ENCODE results near the gene CFAP61. TPM values are rescaled to one million over a fixed set of nuclear protein-coding genes. Genes with fewer than 3 reads are reported as not detected.
"Not testable (repeated sequence)": the region's sequence is repeated elsewhere in the genome, so short reads cannot be mapped to it uniquely, and the experiment has no call there.

The CFAP61 gene
- polyA plus RNA-seq (ENCODE audit: insufficient read length): 6.1 TPM

- peak; percentile 95 for DNase-seq (ENCODE audit: low read depth)
These were observed at the start of gene CFAP61, which contains the start of gene CRNKL1 for GRCh38 chr20:20052074-20052970. CFAP61 (plus strand) TSS chr20:20052532; CDS start chr20:20056654, 4,122 bp downstream. CRNKL1 (minus strand) TSS chr20:20052466; CDS start chr20:20052342, 124 bp downstream.

- peak; percentile 52 for DNase-seq (ENCODE audit: low read depth)
These were observed 49.0 kb upstream of the CFAP61 start for GRCh38 chr20:20003031-20003954.

GRCh38 chr20:20003955-20004322, 48.4 kb upstream of the CFAP61 start:
- DNase-seq (ENCODE audit: low read depth): not testable (repeated sequence)

GRCh38 chr20:20005342-20005741, 47.0 kb upstream of the CFAP61 start:
- no peak for DNase-seq (ENCODE audit: low read depth)

GRCh38 chr20:20009784-20010253, 42.5 kb upstream of the CFAP61 start:
- DNase-seq (ENCODE audit: low read depth): no peak

- DNase-seq (ENCODE audit: low read depth): no peak
These were observed 41.5 kb upstream of the CFAP61 start for GRCh38 chr20:20010639-20011500.

GRCh38 chr20:20012541-20012940, 39.8 kb upstream of the CFAP61 start:
- no peak for DNase-seq (ENCODE audit: low read depth)

- no peak for DNase-seq (ENCODE audit: low read depth)
These were observed 37.7 kb upstream of the CFAP61 start for GRCh38 chr20:20014659-20015058.

GRCh38 chr20:20017001-20017843, 35.1 kb upstream of the CFAP61 start, which contains the start of gene NAA20:
NAA20 (plus strand) TSS chr20:20017362; CDS start chr20:20017397, 35 bp downstream.
- peak; percentile 81 for DNase-seq (ENCODE audit: low read depth)

- DNase-seq (ENCODE audit: low read depth): no peak
These were observed 34.5 kb upstream of the CFAP61 start for GRCh38 chr20:20017844-20018185.

- DNase-seq (ENCODE audit: low read depth): no peak
These were observed 34.0 kb upstream of the CFAP61 start for GRCh38 chr20:20018366-20018765.

GRCh38 chr20:20019123-20019522, 33.2 kb upstream of the CFAP61 start:
- no peak for DNase-seq (ENCODE audit: low read depth)

- DNase-seq (ENCODE audit: low read depth): no peak
These were observed 31.4 kb upstream of the CFAP61 start for GRCh38 chr20:20020908-20021307.

GRCh38 chr20:20021835-20022234, 30.5 kb upstream of the CFAP61 start:
- DNase-seq (ENCODE audit: low read depth): no peak

- DNase-seq (ENCODE audit: low read depth): no peak
These were observed 29.8 kb upstream of the CFAP61 start for GRCh38 chr20:20022498-20022897.

GRCh38 chr20:20023395-20023794, 28.9 kb upstream of the CFAP61 start:
- no peak for DNase-seq (ENCODE audit: low read depth)

GRCh38 chr20:20024942-20025341, 27.4 kb upstream of the CFAP61 start:
- no peak for DNase-seq (ENCODE audit: low read depth)

- DNase-seq (ENCODE audit: low read depth): no peak
These were observed 25.0 kb upstream of the CFAP61 start for GRCh38 chr20:20027284-20027683.

GRCh38 chr20:20031790-20032189, 20.5 kb upstream of the CFAP61 start:
- no peak for DNase-seq (ENCODE audit: low read depth)

GRCh38 chr20:20034486-20034885, 17.8 kb upstream of the CFAP61 start:
- no peak for DNase-seq (ENCODE audit: low read depth)
